ENCODE measurements around the gene PCP4.

DNA sequence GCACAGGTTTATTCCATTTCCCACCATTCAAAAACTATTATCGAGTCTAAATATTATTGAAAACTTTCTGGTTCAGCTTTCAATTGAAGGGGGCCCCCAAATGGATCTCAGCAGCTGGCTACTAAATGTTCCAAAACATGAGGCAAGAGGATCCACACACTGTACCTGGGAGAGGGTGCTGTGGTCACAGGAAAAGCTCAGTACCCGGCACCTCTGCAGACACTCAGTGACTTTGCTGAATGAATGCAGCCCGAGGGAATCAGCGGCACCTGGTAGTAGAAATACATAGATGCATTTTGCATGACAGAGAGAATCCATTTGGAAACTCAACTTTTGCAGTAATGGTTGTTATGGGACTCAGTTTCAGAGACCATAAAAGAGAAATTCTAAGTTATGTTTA is 89.3 kb downstream of the PCP4 start:
- no peak for TF ChIP-seq CTCF (optimal IDR thresholded peaks at IDR 0.05 in 1 of 3, IDR thresholded peaks at IDR 0.05 in 1 of 3, conservative IDR thresholded peaks at IDR 0.05 in 1 of 3; ENCODE audit: extremely low read depth in 1 of 3, insufficient read depth in 2 of 3, low read length in 3 of 3)
- no peak for TF ChIP-seq EZH2 (IDR thresholded peaks at IDR 0.05; ENCODE audit: low read length)

Data from keratinocyte (primary cell).